Effector memory CD4-positive, alpha-beta T cell (primary cell): ENCODE data around the gene SCAMP5.

ENCODE experiments used
- DNase-seq, 3 donors: peaks; one replicate each; pipeline ENCODE4 v3.0.0-alpha.2; 2020
- H3K27ac ChIP-seq: 2 replicates; pipeline ENCODE4 v1.7.0; 2013; ENCODE audit warnings: mild to moderate bottlenecking, low read length, moderate library complexity; ENCODE audit not compliant: insufficient read depth, poor library complexity, severe bottlenecking
- H3K27me3 ChIP-seq: replicated peaks from 2 replicates; pipeline ENCODE4 v1.7.0; 2013; ENCODE audit warnings: mild to moderate bottlenecking, low read length; ENCODE audit not compliant: insufficient read depth, control insufficient read depth, poor library complexity, severe bottlenecking
- H3K36me3 ChIP-seq: 2 replicates; pipeline ENCODE4 v1.7.0; 2013; ENCODE audit warnings: mild to moderate bottlenecking, low read length, moderate library complexity; ENCODE audit not compliant: control insufficient read depth, insufficient read depth
- H3K4me1 ChIP-seq: 2 replicates; pipeline ENCODE4 v1.7.0; 2013; ENCODE audit warnings: low read length, mild to moderate bottlenecking; ENCODE audit not compliant: control insufficient read depth, insufficient read depth, poor library complexity, severe bottlenecking
- H3K4me3 ChIP-seq: 2 replicates; pipeline ENCODE4 v1.7.0; 2013; ENCODE audit warnings: low read length, low read depth, mild to moderate bottlenecking; ENCODE audit not compliant: insufficient read depth, poor library complexity, severe bottlenecking
- H3K9me3 ChIP-seq: 2 replicates; pipeline ENCODE4 v1.7.0; 2013; ENCODE audit warnings: mild to moderate bottlenecking, low read length, moderate library complexity; ENCODE audit not compliant: control insufficient read depth

SCAMP5 gene

GRCh38 chr15:75019916-75020315 is 24.6 kb downstream of the SCAMP5 start:
- DNase-seq, result no peak
- Histone ChIP-seq H3K27me3 (no peaks in the 10 kb centered on the region), H3K4me1 (peaks cover 9% of the 10 kb centered on the region), H3K36me3 (no peaks in the 10 kb centered on the region), H3K27ac (no peak overlapping the region), H3K4me3 (no peak overlapping the region), H3K9me3 (no peaks in the 10 kb centered on the region)

DNA sequence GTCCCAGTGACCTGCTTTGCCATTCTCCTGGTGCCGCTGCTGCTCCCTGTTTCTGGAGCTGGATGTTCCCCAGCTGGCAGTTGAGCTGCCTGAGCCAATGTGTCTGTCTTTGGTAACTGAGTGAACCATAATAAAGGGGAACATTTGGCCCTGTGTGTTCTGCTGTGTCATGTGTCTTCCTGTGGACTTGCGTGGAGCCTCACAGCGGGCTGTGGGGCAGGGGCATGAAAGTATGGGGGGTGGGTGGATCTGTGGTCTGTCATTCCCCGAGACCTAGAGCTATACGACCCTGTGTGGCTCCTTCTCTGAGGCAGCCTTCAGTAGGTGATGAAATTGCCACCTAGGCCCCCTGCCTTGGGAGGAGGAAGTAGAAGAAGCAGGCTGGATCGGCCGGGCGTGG is 26.0 kb downstream of the SCAMP5 start:
- Histone ChIP-seq H3K27me3 (no peaks in the 10 kb centered on the region), H3K27ac (no peak overlapping the region), H3K9me3 (no peaks in the 10 kb centered on the region), H3K4me3 (no peak overlapping the region), H3K36me3 (no peaks in the 10 kb centered on the region), H3K4me1 (peaks cover 9% of the 10 kb centered on the region)
- DNase-seq, result no peak

DNA sequence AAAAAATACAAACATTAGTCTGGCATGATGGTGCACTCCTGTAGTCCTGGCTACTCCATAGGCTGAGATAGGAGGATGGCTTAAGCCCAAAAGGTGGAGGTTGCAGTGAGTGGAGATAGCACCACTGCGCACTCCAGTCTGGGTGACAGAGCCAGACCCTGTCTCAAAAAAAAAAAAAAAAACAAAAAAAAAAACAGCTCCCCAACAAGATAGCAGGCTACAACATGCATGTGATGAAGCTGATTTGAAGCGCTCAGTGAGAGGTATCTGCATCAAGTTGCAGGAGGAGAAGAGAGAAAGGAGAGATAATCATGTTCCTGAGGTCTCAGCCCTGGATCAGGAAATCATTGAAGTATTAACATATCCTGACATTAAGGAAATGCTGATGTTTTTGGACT is 27.4 kb downstream of the SCAMP5 start:
- H3K4me1 ChIP-seq, result peaks cover 9% of the 10 kb centered on the region
- DNase-seq, result no peak
- H3K27ac ChIP-seq, result no peak overlapping the region
- no peaks in the 10 kb centered on the region for H3K9me3 ChIP-seq
- no peak overlapping the region for H3K4me3 ChIP-seq
- no peaks in the 10 kb centered on the region for H3K36me3 ChIP-seq
- H3K27me3 ChIP-seq, result no peaks in the 10 kb centered on the region

GRCh38 chr15:75023181-75023871 is 28.0 kb downstream of the SCAMP5 start, which contains the start of gene PPCDC:
TSS of gene PPCDC (plus strand) at chr15:75023590. CDS start at chr15:75028319, 4,729 bp downstream.
- H3K27me3 ChIP-seq, result no peaks in the 10 kb centered on the region
- peaks cover 9% of the 10 kb centered on the region for H3K4me1 ChIP-seq
- DNase-seq, result peak; percentile 75 to 88 (median 84)
- peak within 1 kb of the TSS; percentile 73 for H3K4me3 ChIP-seq
- H3K36me3 ChIP-seq, result no peaks in the 10 kb centered on the region
- peak within 1 kb of the TSS; percentile 58 for H3K27ac ChIP-seq
- no peaks in the 10 kb centered on the region for H3K9me3 ChIP-seq

- DNase-seq, result no peak
- Histone ChIP-seq H3K4me1 (peaks cover 9% of the 10 kb centered on the region), H3K4me3 (peak overlapping the region; percentile 73), H3K9me3 (no peaks in the 10 kb centered on the region), H3K27ac (peak overlapping the region; percentile 58), H3K36me3 (no peaks in the 10 kb centered on the region), H3K27me3 (no peaks in the 10 kb centered on the region)
Measured at GRCh38 chr15:75023872-75024636, 28.7 kb downstream of the SCAMP5 start.

DNA sequence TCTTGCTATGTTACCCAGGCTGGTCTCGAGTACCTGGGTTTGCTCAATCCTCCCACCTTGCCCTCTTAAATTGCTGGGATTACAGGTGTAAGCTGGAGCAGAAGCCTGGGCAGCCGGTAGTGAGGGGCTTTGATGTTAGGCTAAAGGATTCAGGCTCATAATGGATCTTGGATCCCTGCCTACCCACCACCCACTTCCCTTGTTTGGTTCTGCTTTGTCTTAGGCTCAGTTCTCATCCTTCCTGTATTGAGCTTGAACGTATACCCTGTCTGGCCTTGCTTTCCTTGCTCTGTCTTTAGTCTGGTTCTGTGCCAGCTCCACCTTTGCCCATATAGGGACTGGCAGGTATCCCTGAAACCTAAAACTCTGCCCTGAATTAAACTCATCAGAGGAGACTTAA is 29.7 kb downstream of the SCAMP5 start:
- Histone ChIP-seq H3K4me3 (no peak overlapping the region), H3K4me1 (peaks cover 14% of the 10 kb centered on the region), H3K27me3 (no peaks in the 10 kb centered on the region), H3K36me3 (no peaks in the 10 kb centered on the region), H3K9me3 (no peaks in the 10 kb centered on the region), H3K27ac (no peak overlapping the region)
- DNase-seq, result no peak

GRCh38 chr15:75025548-75026260 is 30.3 kb downstream of the SCAMP5 start:
- H3K27ac ChIP-seq, result no peak overlapping the region
- no peaks in the 10 kb centered on the region for H3K27me3 ChIP-seq
- no peak for DNase-seq
- peaks cover 2% of the 10 kb centered on the region for H3K36me3 ChIP-seq
- no peak overlapping the region for H3K4me3 ChIP-seq
- H3K4me1 ChIP-seq, result peaks cover 14% of the 10 kb centered on the region
- H3K9me3 ChIP-seq, result no peaks in the 10 kb centered on the region

GRCh38 chr15:75027551-75027950 is 32.2 kb downstream of the SCAMP5 start:
- no peak for DNase-seq
- Histone ChIP-seq H3K4me3 (no peak overlapping the region), H3K36me3 (peaks cover 7% of the 10 kb centered on the region), H3K4me1 (peaks cover 14% of the 10 kb centered on the region), H3K27me3 (no peaks in the 10 kb centered on the region), H3K27ac (no peak overlapping the region), H3K9me3 (no peaks in the 10 kb centered on the region)

DNA sequence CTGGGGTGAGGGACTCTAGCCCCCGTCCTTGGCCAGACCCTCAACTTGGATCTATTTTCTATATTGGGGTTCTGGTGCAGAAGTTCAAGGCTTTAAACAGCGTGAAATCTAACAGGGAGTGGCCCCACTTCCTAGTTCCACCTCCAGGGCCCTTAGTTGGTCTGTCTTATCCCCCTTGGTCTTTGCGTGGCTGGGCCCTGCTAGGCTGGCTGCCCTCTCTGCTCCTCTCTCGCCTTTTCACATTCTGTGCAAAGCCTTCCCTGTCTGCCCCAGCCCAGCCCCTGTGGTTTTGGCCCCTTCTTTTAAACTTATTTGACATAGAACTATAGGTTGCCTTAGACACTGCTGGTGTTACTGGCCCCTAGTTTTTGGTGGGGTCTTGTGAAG is 33.6 kb downstream of the SCAMP5 start:
- H3K4me1 ChIP-seq, result peaks cover 9% of the 10 kb centered on the region
- H3K9me3 ChIP-seq, result no peaks in the 10 kb centered on the region
- peaks cover 7% of the 10 kb centered on the region for H3K36me3 ChIP-seq
- H3K4me3 ChIP-seq, result no peak overlapping the region
- no peak overlapping the region for H3K27ac ChIP-seq
- no peaks in the 10 kb centered on the region for H3K27me3 ChIP-seq
- no peak for DNase-seq
